CD4-positive, alpha-beta memory T cell (primary cell): Measurements from ENCODE around the gene RBPMS2. TPM values are rescaled to one million over a fixed set of nuclear protein-coding genes. Genes with fewer than 3 reads are reported as not detected.
A peak's percentile ranks its signal among the peaks of the same experiment; 100 is the strongest.

Experiments
- CTCF ChIA-PET: fragments of 350-600 bp; sonication (Branson Sonifier 250); formaldehyde crosslinking; loops from one replicate; lab custom pipeline; 2021; ENCODE audit warnings: inconsistent platforms; ENCODE audit not compliant: partially characterized antibody; lab: Charles Lee
- POLR2A ChIA-PET: fragments of 350-600 bp; sonication (Branson Sonifier 250); formaldehyde crosslinking; loops from one replicate; lab custom pipeline; 2021; ENCODE audit not compliant: partially characterized antibody; lab: Charles Lee
- DNase-seq, 5 donors: peaks; one replicate each; pipeline versions ENCODE4 v3.0.0 to v3.0.0-alpha.2; 2020 to 2022; ENCODE audit warnings: mixed read lengths in 1 of 5
- H3K27ac ChIP-seq: one replicate; pipeline ENCODE4 v1.7.0; 2013; ENCODE audit warnings: low read depth, low read length
- H3K27me3 ChIP-seq: 2 replicates; pipeline ENCODE4 v1.7.0; 2013; ENCODE audit warnings: mild to moderate bottlenecking, low read length, moderate library complexity; ENCODE audit not compliant: insufficient read depth
- H3K36me3 ChIP-seq: 2 replicates; pipeline ENCODE4 v1.7.0; 2013; ENCODE audit warnings: mild to moderate bottlenecking, low read length, moderate library complexity; ENCODE audit not compliant: insufficient read depth
- H3K4me1 ChIP-seq: 2 replicates; pipeline ENCODE4 v1.7.0; 2013; ENCODE audit warnings: mild to moderate bottlenecking, low read length, moderate library complexity; ENCODE audit not compliant: insufficient read depth
- H3K4me3 ChIP-seq, 2 donors: one replicate each; pipeline ENCODE4 v1.7.0; 2013; ENCODE audit warnings: low read length in 2 of 2, mild to moderate bottlenecking in 1 of 2
- H3K9me3 ChIP-seq, 2 donors: one replicate each; pipeline ENCODE4 v1.7.0; 2013; ENCODE audit warnings: low read length in 2 of 2, control low read depth in 1 of 2; ENCODE audit not compliant: control insufficient read depth in 1 of 2
- H3K27ac Mint-ChIP-seq, 7 donors: one replicate each; pipeline ENCODE4 v1.8.0; 2020 to 2021; ENCODE audit warnings: mixed read lengths in 7 of 7, mild to moderate bottlenecking in 6 of 7, inconsistent platforms in 3 of 7, moderate library complexity in 3 of 7
- H3K27me3 Mint-ChIP-seq, 2 donors: one replicate each; pipeline ENCODE4 v1.8.0; 2020 to 2021; ENCODE audit warnings: mixed read lengths in 2 of 2
- H3K36me3 Mint-ChIP-seq, 2 donors: one replicate each; pipeline ENCODE4 v1.8.0; 2020 to 2021; ENCODE audit warnings: mixed read lengths in 2 of 2, inconsistent platforms in 1 of 2, mild to moderate bottlenecking in 1 of 2
- H3K4me1 Mint-ChIP-seq, 4 donors: one replicate each; pipeline ENCODE4 v1.8.0; 2020 to 2021; ENCODE audit warnings: mixed read lengths in 4 of 4, mild to moderate bottlenecking in 1 of 4
- H3K4me3 Mint-ChIP-seq, 8 donors: one replicate each; pipeline ENCODE4 v1.8.0; 2020 to 2021; ENCODE audit warnings: mixed read lengths in 8 of 8, mild to moderate bottlenecking in 7 of 8, moderate library complexity in 6 of 8, inconsistent platforms in 3 of 8
- H3K9me3 Mint-ChIP-seq, 8 donors: one replicate each; pipeline ENCODE4 v1.8.0; 2020 to 2021; ENCODE audit warnings: mixed read lengths in 8 of 8, mild to moderate bottlenecking in 5 of 8, inconsistent platforms in 3 of 8, moderate library complexity in 1 of 8
- intact Hi-C: fragments of 100-400 bp; cut with micrococcal nuclease; formaldehyde crosslinking; loops from one replicate; pipeline ENCODE4 v1.15.1; 2023
- polyA plus RNA-seq, 2 donors: library from polyadenylated mRNA; unstranded; fragments of 300-500 nt; fragmentation: Illumina TruSeq; gene quantifications; one replicate each; pipeline ENCODE4 v1.2.3, GENCODE V29; 2021
- total RNA-seq, 2 experiments: library from RNA; stranded (reverse); gene quantifications; one replicate each; pipeline ENCODE4 v1.2.3, GENCODE V29; 2021

Gene RBPMS2
- total and polyA plus RNA-seq, 4 experiments from 2014 or later: not detected

DNA sequence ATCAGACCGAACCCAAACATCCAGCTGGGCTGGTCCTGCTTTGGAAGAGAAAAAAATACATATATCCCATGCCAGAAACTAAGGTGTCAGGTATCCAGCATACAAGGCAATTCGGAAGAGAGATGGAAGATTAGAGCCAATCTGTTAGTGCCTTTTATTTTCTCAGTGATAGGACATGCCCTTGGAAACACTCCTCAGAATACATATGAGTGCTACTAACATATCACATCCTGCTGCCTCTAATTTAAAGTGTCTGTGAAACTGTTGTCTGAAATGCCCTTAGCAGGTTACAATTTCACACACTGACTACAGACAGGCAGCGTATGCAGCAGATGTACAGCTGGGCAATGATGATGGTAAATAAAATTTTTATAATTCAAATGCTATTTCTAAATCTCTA is 78.9 kb downstream of the RBPMS2 start:
- Histone ChIP-seq H3K27me3 (no peaks in the 10 kb centered on the region), H3K4me1 (peaks cover 45% of the 10 kb centered on the region), H3K9me3 (no peaks in the 10 kb centered on the region), H3K36me3 (no peaks in the 10 kb centered on the region), H3K4me3 (no peak overlapping the region), H3K27ac (no peak overlapping the region)
- Mint-ChIP-seq H3K27ac (peak overlapping the region in 2 of 7 donors; percentile 4 to 70), H3K9me3 (no peaks in the 10 kb centered on the region), H3K36me3 (peaks cover 4 to 23% of the 10 kb centered on the region in 2 donors), H3K4me3 (no peak overlapping the region), H3K4me1 (peaks cover 34 to 52% (median 48%) of the 10 kb centered on the region in 4 donors), H3K27me3 (no peaks in the 10 kb centered on the region)
- intact Hi-C loops: no loop called here
- ChIA-PET POLR2A (no interaction called here), CTCF (interaction anchor here (1.7 to 25.2 kb wide), 4 partner anchors 10 to 31 kb away, joined by 4 to 509 read pairs (median 13); no protein-coding TSS in a partner anchor)
- no peak for DNase-seq

DNA sequence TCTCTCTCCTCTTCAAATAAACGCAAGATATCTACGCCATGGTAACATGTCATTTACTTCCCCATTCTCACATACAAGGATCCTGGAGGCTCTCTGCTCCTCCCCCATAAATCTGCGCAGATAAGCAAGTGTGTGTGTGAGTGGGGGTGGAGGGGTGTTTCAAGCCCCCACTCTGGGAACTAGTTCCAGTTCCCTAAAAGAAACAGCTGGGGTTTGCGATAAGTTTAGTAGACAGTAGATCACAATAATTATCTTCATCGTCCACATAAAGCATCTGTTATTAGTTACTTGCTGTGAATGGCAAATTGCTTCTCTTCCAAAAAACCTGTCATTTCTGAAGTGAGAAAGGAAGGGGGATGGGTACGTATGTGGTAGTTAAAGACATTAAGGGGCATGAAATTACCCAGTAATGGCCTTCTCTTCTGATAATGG is 79.8 kb downstream of the RBPMS2 start:
- POLR2A ChIA-PET: no interaction called here
- Mint-ChIP-seq H3K27me3 (no peaks in the 10 kb centered on the region), H3K9me3 (no peaks in the 10 kb centered on the region), H3K27ac (peak overlapping the region in 4 of 7 donors; percentile 4 to 64 (median 52)), H3K4me3 (peak overlapping the region in 1 of 8 donors; percentile 13), H3K36me3 (peaks cover 7 to 29% of the 10 kb centered on the region in 2 donors), H3K4me1 (peaks cover 26 to 47% (median 42%) of the 10 kb centered on the region in 4 donors)
- H3K27me3 ChIP-seq: no peaks in the 10 kb centered on the region
- DNase-seq: no peak
- H3K36me3 ChIP-seq: peaks cover 7% of the 10 kb centered on the region
- H3K4me1 ChIP-seq: peaks cover 36% of the 10 kb centered on the region
- no peak overlapping the region for H3K27ac ChIP-seq
- intact Hi-C loops: no loop called here
- CTCF ChIA-PET: interaction anchor here (2.3 to 25.2 kb wide), 3 partner anchors 9 to 31 kb away, joined by 5 to 509 read pairs (median 21); no protein-coding TSS in a partner anchor
- H3K9me3 ChIP-seq: no peaks in the 10 kb centered on the region
- no peak overlapping the region for H3K4me3 ChIP-seq

DNA sequence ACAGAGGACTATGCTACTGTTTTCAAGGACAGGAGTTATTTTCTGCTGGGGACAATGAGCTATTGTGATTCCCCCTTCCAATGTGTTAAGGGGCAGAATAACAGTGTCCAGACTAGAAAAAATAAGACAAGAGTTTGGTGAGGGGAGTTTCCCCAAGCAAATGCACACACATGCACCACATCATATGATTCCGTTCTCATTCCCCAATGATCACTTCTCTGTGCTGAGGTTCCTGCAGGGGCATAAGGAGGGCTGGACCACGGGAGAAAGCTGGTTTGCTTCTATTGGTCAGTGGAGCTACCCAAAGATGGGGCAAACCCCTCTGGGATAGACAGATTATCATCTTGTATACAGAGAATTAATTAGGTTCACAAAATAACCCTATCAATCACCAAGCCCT is 80.6 kb downstream of the RBPMS2 start:
- no peaks in the 10 kb centered on the region for H3K27me3 ChIP-seq
- ChIA-PET CTCF (interaction anchor here (3.0 to 25.2 kb wide), 2 partner anchors 8 to 32 kb away, joined by 21 to 509 read pairs; no protein-coding TSS in a partner anchor), POLR2A (interaction anchor here (0.6 kb wide), 1 partner anchor 9 kb away, joined by 3 read pairs; no protein-coding TSS in a partner anchor)
- H3K36me3 ChIP-seq: peaks cover 14% of the 10 kb centered on the region
- Mint-ChIP-seq H3K4me3 (no peak overlapping the region), H3K9me3 (no peaks in the 10 kb centered on the region), H3K4me1 (peaks cover 20 to 39% (median 35%) of the 10 kb centered on the region in 4 donors), H3K27me3 (no peaks in the 10 kb centered on the region), H3K36me3 (peaks cover 9 to 33% of the 10 kb centered on the region in 2 donors), H3K27ac (peak overlapping the region in 2 of 7 donors; percentile 8 to 74)
- H3K27ac ChIP-seq: no peak overlapping the region
- intact Hi-C loops: no loop called here
- no peaks in the 10 kb centered on the region for H3K9me3 ChIP-seq
- DNase-seq: no peak
- H3K4me3 ChIP-seq: no peak overlapping the region
- peaks cover 28% of the 10 kb centered on the region for H3K4me1 ChIP-seq

DNA sequence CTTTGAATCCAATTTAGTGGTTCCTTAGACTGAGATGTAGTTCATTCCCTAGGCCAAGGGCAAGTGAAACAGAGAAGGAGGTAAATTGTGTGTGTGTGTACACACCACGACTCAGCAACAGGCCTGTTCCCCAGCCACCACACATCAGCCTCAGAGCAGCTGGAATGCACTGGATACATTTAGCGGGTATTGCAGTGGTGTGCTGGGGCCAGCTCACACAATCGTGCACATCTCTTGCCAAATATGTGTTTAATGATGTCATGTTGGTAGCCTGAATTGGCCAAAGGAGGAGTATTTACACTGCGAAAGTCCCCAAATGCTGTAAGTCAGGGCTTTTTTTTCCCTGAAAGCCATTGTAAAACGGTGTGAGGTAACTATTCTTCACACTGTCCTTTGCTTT is 82.3 kb downstream of the RBPMS2 start:
- intact Hi-C loops: no loop called here
- H3K4me1 ChIP-seq: peaks cover 11% of the 10 kb centered on the region
- POLR2A ChIA-PET: interaction anchor here (0.8 kb wide), 1 partner anchor 23 kb away, joined by 4 read pairs; no protein-coding TSS in a partner anchor
- H3K36me3 Mint-ChIP-seq: peaks cover 16 to 43% of the 10 kb centered on the region in 2 donors
- H3K27me3 Mint-ChIP-seq: no peaks in the 10 kb centered on the region
- no peaks in the 10 kb centered on the region for H3K9me3 ChIP-seq
- peaks cover 0 to 3% (median 0%) of the 10 kb centered on the region in 8 donors for H3K9me3 Mint-ChIP-seq
- H3K27ac ChIP-seq: no peak overlapping the region
- H3K27ac Mint-ChIP-seq: peak overlapping the region in 3 of 7 donors; percentile 53 to 87 (median 59)
- no peaks in the 10 kb centered on the region for H3K27me3 ChIP-seq
- CTCF ChIA-PET: interaction anchor here (25.2 kb wide), 1 partner anchor 34 kb away, joined by 509 read pairs; no protein-coding TSS in a partner anchor
- H3K4me3 Mint-ChIP-seq: no peak overlapping the region
- H3K4me3 ChIP-seq: no peak overlapping the region
- H3K36me3 ChIP-seq: peaks cover 27% of the 10 kb centered on the region
- peaks cover 6 to 22% (median 19%) of the 10 kb centered on the region in 4 donors for H3K4me1 Mint-ChIP-seq
- no peak for DNase-seq

DNA sequence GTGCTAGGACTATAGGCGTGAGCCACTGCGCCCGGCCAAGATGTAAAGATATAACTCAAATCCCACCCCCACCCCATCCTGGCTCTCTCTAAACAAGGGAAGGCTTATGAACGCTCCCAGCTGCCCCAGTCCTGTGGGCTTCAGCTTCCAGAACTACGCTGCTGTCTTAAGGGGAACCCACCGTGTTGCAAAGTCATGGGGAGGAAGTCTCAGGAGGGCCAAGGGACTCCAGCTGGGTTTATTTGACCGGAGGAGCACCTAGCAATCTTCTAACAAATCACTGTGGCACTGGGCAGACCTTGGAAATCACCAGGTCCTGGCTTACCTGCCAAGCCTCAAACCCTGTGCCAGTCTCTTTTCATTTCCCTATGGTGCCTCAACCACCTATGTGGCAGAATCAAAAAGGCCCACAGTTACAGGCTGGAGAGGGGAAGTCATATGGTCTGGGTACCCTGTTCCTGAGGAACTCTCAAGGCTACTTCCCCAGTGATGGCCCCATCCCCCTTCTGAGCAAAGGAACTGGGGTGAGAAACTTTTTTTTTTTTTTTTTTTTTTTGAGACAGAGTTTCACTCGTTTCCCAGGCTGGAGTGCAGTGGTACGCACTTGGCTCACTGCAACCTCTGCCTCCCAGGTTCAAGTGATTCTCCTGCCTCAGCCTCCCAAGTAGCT is 83.4 kb downstream of the RBPMS2 start:
- intact Hi-C loops: no loop called here
- Histone ChIP-seq H3K4me3 (no peak overlapping the region), H3K4me1 (peaks cover under 1% of the 10 kb centered on the region), H3K27me3 (no peaks in the 10 kb centered on the region), H3K36me3 (peaks cover 32% of the 10 kb centered on the region), H3K9me3 (no peaks in the 10 kb centered on the region), H3K27ac (no peak overlapping the region)
- no peak for DNase-seq
- Mint-ChIP-seq H3K9me3 (peaks cover 0 to 3% (median 0%) of the 10 kb centered on the region in 8 donors), H3K4me1 (peaks cover 0 to 15% (median 12%) of the 10 kb centered on the region in 4 donors), H3K36me3 (peaks cover 24 to 54% of the 10 kb centered on the region in 2 donors), H3K27me3 (no peaks in the 10 kb centered on the region), H3K27ac (peak overlapping the region in 4 of 7 donors; percentile 23 to 71 (median 32)), H3K4me3 (no peak overlapping the region)
- ChIA-PET CTCF (interaction anchor here (2.2 to 25.2 kb wide), 3 partner anchors 10 to 35 kb away, joined by 6 to 509 read pairs (median 10); no protein-coding TSS in a partner anchor), POLR2A (no interaction called here)

DNA sequence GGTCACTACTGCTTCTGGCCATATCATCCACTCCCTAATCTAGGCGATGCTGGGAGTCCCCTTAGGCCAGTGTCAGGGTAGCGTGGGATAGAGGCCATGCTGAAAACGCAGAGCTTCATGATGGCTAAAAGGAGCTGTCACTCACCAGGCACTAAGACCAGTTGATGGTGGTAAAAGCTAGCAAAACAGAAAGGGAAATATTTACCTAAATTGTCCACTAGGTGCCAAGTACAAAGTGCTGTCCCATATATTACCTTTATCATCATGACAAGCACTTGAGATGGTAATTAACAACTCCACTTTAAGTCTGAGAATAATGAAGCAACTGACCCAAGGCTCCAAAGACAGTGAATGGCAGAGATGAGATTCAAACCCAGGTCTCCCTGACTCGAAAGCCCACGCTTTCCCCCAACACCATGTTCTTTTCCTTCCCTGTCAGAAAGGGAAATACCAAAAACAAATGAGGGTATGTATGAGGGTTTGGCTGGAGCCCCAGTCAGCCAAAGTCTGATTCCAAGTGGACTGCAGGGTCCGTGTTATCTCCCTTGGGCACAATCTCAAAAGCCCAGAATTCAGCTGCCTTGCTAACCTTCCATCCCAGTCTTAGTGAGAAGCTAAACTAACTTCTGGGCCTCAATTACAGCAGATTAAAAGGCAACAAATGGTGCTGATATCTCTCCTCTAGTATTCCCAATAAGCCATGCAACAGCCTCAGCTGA is 84.7 kb downstream of the RBPMS2 start:
- Histone ChIP-seq H3K4me1 (no peaks in the 10 kb centered on the region), H3K36me3 (peaks cover 32% of the 10 kb centered on the region), H3K27ac (no peak overlapping the region), H3K4me3 (no peak overlapping the region), H3K9me3 (no peaks in the 10 kb centered on the region), H3K27me3 (no peaks in the 10 kb centered on the region)
- DNase-seq: no peak
- Mint-ChIP-seq H3K27me3 (no peaks in the 10 kb centered on the region), H3K4me3 (no peak overlapping the region), H3K27ac (peak overlapping the region in 5 of 7 donors; percentile 11 to 82 (median 57)), H3K4me1 (peaks cover 3 to 15% (median 10%) of the 10 kb centered on the region in 4 donors), H3K36me3 (peaks cover 24 to 62% of the 10 kb centered on the region in 2 donors), H3K9me3 (peaks cover 0 to 3% (median 0%) of the 10 kb centered on the region in 8 donors)
- ChIA-PET POLR2A (no interaction called here), CTCF (interaction anchor here (0.5 to 25.2 kb wide), 6 partner anchors 9 to 74 kb away, joined by 3 to 509 read pairs (median 5); no protein-coding TSS in a partner anchor)
- intact Hi-C loops: no loop called here
